ENCODE results near the gene LCE2B. TPM values are rescaled to one million over a fixed set of nuclear protein-coding genes. Genes with fewer than 3 reads are reported as not detected.

The LCE2B gene
- total RNA-seq, 2 donors from 2014 or later, result not detected

DNA sequence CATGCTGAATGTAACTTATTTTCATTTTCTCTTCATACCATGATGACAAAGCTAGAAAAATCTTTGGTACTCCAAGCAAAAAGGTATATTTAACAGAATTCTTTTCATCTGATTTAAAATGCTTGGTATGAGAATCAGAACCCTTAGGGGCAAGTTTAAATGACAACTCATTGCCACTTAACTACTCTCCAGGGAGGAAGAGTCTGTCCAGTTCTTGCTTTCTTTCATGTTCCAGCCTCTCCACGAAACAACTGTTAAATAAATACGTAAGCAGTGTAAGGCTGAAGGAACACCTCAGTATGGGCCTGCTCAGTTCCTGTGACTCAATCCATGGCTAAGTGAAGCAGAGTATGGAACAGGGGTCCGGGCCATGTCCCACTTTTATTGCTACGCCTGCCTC, 13.8 kb downstream of the LCE2B start:
- Mint-ChIP-seq H3K9me3 (peaks cover 0 to 4% of the 10 kb centered on the region in 2 donors), H3K27ac (no peak overlapping the region), H3K36me3 (peaks cover 0 to 4% of the 10 kb centered on the region in 2 donors)
- no peak for ATAC-seq
- DNase-seq (ENCODE audit: low spot score in 2 of 2), result no peak

DNA sequence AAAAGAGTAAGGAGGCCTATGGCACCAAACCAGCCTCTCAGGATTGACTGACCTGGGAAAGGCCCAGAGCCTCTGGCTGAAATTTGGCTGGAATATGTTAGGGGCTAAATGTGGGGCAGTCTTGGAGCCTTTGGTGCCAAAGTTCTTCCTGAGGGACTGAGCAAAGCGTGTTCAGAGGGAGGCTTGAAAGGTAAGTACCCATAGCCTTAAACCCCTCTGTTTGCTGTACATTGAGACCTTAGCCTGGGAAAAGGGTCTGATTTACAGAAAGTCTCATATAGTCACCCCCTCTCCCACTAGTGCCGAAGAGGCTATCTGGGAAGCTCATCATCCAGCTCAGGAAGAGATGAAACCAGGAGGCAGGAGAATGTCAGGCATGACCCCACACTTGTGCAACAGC, 21.9 kb downstream of the LCE2B start, which contains the start of gene LCE4A:
LCE4A (plus strand) TSS at position 301 of the 400 bp plus-strand sequence. CDS start 916 bp downstream, outside the sequence.
- DNase-seq (ENCODE audit: low spot score in 2 of 2) (no peak), ATAC-seq (no peak)
- H3K36me3 Mint-ChIP-seq, result peaks cover 0 to 4% of the 10 kb centered on the region in 2 donors
- peaks cover 0 to 7% of the 10 kb centered on the region in 2 donors for H3K9me3 Mint-ChIP-seq
- H3K27ac Mint-ChIP-seq, result no peak within 1 kb of the TSS

DNA sequence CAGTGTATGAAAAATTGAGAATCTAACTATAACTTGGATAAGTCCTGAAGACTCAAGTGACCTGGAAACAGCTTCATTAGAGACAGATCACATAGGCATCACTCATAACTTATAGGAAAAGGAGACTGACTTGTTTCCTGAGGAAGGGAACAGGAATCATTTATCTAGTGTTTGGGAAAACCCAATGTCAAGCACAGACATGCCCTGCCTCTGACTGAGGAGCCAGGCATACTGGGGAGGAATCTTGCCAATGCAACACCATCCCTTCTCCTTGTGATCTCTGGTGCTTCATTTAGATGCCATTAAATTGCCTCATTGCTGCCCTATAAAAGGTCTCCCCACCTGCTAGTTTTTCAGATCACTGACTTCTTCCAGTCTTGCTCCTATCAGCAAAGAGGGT, 32.3 kb downstream of the LCE2B start:
- ATAC-seq (no peak), DNase-seq (ENCODE audit: low spot score in 2 of 2) (no peak)
- H3K27ac Mint-ChIP-seq, result no peak overlapping the region
- peaks cover 6 to 8% of the 10 kb centered on the region in 2 donors for H3K9me3 Mint-ChIP-seq
- H3K36me3 Mint-ChIP-seq, result no peaks in the 10 kb centered on the region

DNA sequence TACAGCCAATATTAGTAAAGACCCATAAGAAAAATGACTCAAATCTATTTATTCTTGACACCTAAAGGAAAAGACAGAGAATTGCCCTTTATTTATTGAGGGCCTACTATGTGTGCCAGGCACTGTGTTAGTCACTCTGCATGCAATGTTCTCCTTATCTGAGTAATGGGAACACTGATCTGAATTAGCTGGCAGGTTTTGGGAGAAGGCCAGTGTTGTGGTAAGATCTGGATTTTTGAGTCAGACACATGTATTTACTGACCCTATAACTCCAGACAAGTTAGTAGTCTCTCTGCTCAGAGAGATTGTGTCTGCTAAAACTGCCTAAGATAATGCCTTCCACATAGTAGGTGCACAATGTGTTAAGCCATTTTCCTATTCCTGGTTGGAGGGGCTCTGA, 39.3 kb downstream of the LCE2B start:
- Mint-ChIP-seq H3K36me3 (no peaks in the 10 kb centered on the region), H3K27ac (no peak overlapping the region), H3K9me3 (no peaks in the 10 kb centered on the region)
- ATAC-seq, result no peak
- DNase-seq (ENCODE audit: low spot score in 2 of 2), result no peak

DNA sequence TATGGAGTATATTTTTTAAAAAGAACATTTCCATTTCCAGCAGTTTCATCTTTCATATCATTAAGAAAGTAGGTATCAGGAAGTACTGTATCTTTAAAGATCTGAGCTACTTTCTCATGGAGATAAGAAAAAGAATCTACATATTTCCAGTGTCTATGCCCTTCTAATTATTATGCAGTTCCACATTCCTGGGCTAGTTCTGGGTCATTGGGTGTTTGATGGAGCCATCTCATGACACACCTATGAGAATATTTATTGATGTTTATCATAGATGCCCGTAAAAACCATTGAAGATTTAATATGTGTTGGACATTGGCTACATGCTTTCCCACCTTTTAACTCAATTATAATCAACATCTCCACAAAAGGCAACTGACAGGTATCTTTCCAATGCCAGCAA, 43.1 kb downstream of the LCE2B start:
- no peak overlapping the region for H3K27ac Mint-ChIP-seq
- no peaks in the 10 kb centered on the region for H3K9me3 Mint-ChIP-seq
- H3K36me3 Mint-ChIP-seq, result no peaks in the 10 kb centered on the region
- ATAC-seq (no peak), DNase-seq (ENCODE audit: low spot score in 2 of 2) (no peak)

DNA sequence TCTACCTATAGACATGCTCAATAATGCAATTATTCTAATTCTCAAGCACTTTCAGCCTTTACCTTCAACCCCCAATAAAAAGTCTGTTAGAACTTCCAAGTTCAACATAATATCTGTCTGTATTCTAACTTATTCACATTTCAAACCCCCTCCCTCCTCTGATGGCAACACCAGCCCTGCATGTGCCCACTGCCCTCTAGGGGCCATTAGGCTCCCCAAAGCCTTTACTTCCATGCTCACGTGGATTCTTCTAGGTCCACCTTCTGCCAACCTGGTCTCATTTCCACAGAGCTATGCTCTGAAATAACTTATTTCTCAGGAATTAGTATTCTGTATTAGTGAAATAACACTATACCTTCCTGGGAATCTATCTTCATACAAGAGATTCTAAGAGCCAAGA, 49.7 kb downstream of the LCE2B start:
- no peak for ATAC-seq
- H3K36me3 Mint-ChIP-seq, result no peaks in the 10 kb centered on the region
- H3K27ac Mint-ChIP-seq, result no peak overlapping the region

More for the DNA sequence above, 49.7 kb downstream of the LCE2B start:
- DNase-seq (ENCODE audit: low spot score in 2 of 2), result no peak
- no peaks in the 10 kb centered on the region for H3K9me3 Mint-ChIP-seq

Other genes starting within 250 kb of the LCE2B start
- gene LCE5A, start 175.3 kb upstream of the LCE2B start, total RNA-seq, result not detected
- gene CRCT1, start 171.6 kb upstream of the LCE2B start, total RNA-seq, result not detected
- not detected for gene LCE3E, start 119.3 kb upstream of the LCE2B start, total RNA-seq
- not detected for gene LCE3D, start 105.6 kb upstream of the LCE2B start, total RNA-seq
- gene LCE3C, start 85.9 kb upstream of the LCE2B start, total RNA-seq, result not detected
- not detected for gene LCE3B, start 72.3 kb upstream of the LCE2B start, total RNA-seq
- gene LCE3A, start 63.0 kb upstream of the LCE2B start, total RNA-seq, result not detected
- gene LCE2D, start 22.7 kb upstream of the LCE2B start, total RNA-seq, result not detected
- not detected for gene LCE2C, start 10.8 kb upstream of the LCE2B start, total RNA-seq
- gene LCE2A, start 12.2 kb downstream of the LCE2B start, total RNA-seq, result not detected
- gene LCE4A, start 22.0 kb downstream of the LCE2B start, total RNA-seq, result not detected
- not detected for gene KPRP, start 71.9 kb downstream of the LCE2B start, total RNA-seq
- gene LCE1F, start 89.0 kb downstream of the LCE2B start, total RNA-seq, result not detected
- gene LCE1E, start 100.1 kb downstream of the LCE2B start, total RNA-seq, result not detected
- gene LCE1D, start 110.6 kb downstream of the LCE2B start, total RNA-seq, result not detected
- gene LCE1C, start 120.5 kb downstream of the LCE2B start, total RNA-seq, result not detected
- not detected for gene LCE1B, start 125.8 kb downstream of the LCE2B start, total RNA-seq
- not detected for gene LCE1A, start 141.3 kb downstream of the LCE2B start, total RNA-seq
- not detected for gene LCE6A, start 156.7 kb downstream of the LCE2B start, total RNA-seq
- not detected for gene LCE7A, start 173.9 kb downstream of the LCE2B start, total RNA-seq
- gene SMCP, start 192.2 kb downstream of the LCE2B start, total RNA-seq, result not detected
- gene IVL, start 222.4 kb downstream of the LCE2B start, total RNA-seq, result not detected